LNCAP (cell line): ENCODE measurements around the gene DALRD3.

Experiments
- TF ChIP-seq, protein P1 (sequence below): fragments of 450-650 bp; IDR thresholded peaks from 2 replicates; pipeline ENCODE4 v1.5.1; 2017; ENCODE audit warnings: mild to moderate bottlenecking

DALRD3 gene, protein sequence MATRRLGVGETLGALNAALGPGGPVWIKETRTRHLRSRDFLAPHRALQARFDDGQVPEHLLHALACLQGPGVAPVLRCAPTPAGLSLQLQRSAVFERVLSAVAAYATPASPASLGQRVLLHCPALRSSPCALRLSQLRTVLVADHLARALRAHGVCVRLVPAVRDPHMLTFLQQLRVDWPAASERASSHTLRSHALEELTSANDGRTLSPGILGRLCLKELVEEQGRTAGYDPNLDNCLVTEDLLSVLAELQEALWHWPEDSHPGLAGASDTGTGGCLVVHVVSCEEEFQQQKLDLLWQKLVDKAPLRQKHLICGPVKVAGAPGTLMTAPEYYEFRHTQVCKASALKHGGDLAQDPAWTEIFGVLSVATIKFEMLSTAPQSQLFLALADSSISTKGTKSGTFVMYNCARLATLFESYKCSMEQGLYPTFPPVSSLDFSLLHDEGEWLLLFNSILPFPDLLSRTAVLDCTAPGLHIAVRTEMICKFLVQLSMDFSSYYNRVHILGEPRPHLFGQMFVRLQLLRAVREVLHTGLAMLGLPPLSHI

DNA sequence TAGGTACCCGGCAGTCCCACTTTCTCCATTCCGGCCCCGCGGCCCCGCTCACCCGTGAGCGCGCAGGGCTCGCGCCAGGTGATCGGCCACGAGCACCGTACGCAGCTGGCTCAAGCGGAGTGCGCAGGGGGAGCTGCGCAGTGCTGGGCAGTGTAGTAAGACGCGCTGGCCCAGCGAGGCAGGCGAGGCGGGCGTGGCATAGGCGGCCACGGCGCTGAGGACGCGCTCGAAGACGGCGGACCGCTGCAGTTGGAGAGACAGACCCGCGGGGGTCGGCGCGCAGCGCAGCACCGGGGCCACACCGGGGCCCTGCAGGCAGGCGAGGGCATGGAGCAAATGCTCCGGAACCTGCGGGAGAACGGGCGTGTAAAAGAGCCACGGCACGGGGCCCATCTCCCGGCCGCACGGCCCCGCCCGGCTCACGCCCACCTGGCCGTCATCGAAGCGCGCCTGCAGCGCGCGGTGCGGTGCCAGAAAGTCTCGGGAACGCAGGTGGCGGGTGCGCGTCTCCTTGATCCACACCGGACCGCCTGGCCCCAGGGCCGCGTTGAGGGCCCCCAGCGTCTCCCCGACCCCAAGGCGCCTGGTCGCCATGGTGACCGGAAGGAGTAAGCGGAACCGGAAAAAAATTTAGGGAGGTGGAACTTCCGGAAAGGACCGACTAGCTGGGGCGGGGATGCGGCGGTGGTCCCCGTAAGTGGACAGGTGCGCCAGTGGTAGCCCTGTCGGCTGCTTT is at the start of gene DALRD3:
Gene DALRD3 (minus strand): TSS at position 610 of the 736 bp plus-strand sequence. CDS start 16 bp downstream, at position 594.
- TF ChIP-seq, protein P1, sequence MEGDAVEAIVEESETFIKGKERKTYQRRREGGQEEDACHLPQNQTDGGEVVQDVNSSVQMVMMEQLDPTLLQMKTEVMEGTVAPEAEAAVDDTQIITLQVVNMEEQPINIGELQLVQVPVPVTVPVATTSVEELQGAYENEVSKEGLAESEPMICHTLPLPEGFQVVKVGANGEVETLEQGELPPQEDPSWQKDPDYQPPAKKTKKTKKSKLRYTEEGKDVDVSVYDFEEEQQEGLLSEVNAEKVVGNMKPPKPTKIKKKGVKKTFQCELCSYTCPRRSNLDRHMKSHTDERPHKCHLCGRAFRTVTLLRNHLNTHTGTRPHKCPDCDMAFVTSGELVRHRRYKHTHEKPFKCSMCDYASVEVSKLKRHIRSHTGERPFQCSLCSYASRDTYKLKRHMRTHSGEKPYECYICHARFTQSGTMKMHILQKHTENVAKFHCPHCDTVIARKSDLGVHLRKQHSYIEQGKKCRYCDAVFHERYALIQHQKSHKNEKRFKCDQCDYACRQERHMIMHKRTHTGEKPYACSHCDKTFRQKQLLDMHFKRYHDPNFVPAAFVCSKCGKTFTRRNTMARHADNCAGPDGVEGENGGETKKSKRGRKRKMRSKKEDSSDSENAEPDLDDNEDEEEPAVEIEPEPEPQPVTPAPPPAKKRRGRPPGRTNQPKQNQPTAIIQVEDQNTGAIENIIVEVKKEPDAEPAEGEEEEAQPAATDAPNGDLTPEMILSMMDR, result no peak

DNA sequence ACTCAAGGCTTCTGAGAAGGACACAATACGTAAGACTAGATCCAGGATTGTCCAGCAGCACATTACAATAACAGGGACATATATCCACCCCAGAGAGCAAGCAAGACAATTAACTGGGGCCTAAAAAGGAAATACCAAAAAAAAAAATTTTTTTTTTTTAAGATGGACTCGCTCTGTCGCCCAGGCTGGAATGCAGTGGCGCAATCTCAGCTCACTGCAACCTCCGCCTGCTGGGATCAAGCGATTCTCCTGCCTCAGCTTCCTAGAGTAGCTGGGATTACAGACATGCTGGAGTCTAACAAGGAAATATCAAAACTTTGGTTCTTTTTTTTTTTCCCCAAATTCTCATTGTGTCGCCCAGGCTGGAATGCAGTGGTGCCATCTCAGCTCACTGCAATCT is 39.6 kb upstream of the DALRD3 start:
- TF ChIP-seq, protein P1, result no peak

DNA sequence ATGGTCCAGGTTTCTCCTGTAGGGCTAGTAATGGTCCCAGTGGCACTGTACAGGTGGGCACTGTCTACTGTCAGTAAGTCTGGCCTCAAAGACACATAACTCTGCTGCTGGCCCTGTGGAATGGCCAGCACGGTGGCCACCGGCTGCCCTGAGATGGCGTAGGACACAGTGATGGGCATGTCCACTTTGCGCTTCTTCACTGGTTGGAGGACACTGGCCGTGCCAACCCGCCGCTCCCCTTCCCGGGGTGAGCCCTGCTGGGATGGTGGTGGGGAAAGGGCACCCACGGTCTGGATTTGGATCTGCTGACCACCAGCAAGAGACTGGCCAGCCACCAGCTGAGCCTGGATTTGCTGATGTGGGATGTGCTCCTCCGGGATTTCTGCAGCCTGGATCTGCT is 38.9 kb upstream of the DALRD3 start:
- TF ChIP-seq, protein P1, result no peak

DNA sequence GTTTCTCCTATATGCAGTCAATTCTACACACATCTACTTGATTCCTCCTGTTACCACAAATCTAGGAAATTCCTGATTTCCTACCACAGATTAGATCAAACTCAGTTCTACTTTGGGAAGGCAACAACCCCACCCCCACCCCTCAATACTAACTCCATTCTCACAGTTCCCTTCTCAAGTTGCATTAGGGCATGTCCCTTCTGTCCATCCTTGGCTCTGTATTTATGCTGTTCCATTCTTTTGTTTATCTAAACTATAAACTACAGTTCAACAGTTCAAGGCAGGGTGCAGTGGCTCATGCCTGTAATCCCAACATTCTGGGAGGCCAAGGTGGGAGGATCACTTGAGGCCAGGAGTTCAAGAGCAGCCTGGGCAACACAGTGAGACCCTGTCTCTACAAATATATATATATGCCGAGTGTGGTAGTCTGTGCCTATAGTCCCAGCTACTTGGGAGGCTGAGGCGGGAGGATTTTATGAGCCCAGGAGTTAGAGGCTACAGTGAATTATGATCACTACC is 36.0 kb upstream of the DALRD3 start:
- TF ChIP-seq, protein P1, result no peak

DNA sequence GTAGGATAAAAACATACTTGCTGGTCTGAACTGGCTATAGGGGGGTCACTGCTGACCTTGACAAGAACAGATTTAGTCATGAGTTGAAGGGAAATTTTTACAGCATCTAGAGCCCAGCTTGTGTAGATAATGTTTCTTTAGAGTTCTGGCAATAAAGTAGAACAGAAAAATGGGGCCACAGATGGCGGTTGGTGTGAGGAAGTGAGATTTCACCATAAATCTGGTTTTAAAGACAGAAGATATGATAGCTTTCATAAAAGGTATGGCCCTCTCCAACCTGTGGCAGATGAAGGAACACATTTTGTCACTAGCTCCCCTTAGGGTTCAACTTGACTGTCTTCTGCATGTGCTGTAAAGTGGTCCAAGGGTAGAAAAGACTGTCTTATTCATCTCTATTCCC is 35.2 kb upstream of the DALRD3 start:
- TF ChIP-seq, protein P1, result no peak

DNA sequence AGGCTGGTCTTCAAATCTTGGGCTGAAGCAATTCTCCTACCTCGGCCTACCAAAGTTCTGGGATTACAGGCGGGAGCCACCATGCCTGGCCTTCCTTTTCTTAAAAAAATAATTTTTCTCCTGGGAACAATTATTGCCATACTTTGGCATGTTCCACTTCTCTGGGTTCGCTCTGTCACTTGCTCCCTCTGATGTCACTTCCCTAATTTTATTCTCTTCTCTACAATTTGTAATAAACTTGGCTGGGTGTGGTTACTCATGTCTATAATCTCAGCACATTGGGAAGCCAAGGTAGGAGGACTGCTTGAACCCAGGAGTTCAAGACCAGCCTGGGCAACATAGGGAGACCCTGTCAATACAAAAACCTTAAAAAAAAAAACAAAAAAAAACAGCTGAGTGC is 16.9 kb upstream of the DALRD3 start:
- TF ChIP-seq, protein P1, result no peak

DNA sequence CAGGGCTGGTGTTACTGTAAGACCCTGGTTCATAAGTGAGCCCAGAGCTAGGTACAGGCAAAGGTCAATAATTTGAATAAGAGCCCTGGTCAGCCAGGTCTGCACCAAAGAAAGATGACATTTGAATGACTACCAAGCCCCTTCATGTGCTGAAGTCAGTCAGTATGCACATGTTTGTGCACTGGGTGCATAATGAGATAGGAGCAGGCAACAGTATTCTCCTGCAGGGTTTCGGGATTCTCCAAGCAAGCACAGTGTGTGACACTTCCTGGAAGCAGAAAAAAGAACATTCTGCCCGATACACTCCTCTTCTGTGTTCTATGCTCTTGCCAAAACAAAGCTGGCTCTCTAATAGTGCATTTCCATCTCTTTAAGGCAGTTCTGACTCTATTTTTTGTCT is 16.3 kb upstream of the DALRD3 start:
- TF ChIP-seq, protein P1, result no peak
